SK-N-SH (cell line): Measurements from ENCODE around the gene PRKG1. TPM values are rescaled to one million over a fixed set of nuclear protein-coding genes. Genes with fewer than 3 reads are reported as not detected.

Experiments
- CTCF ChIA-PET: fragments of 300-600, 350-600 bp; formaldehyde crosslinking; extraction: SDS; loops from one replicate; lab custom pipeline; 2021; lab: Yijun Ruan, JAX
- POLR2A ChIA-PET: fragments of 350-600 bp; sonication (Branson Sonifier 250); formaldehyde crosslinking; extraction: SDS; loops from one replicate; lab custom pipeline; 2020; ENCODE audit warnings: antibody characterized with exemption, inconsistent platforms; lab: Yijun Ruan, JAX
- DNase-seq: peaks from one replicate; pipeline ENCODE4 v3.0.0; 2012
- H2AFZ ChIP-seq: fragments of 200-600 bp; sonication (generic); 2 replicates; pipeline ENCODE4 v1.8.1; 2016; ENCODE audit warnings: antibody characterized with exemption, mild to moderate bottlenecking, low read depth
- H3F3A ChIP-seq: fragments of 200-600 bp; sonication (generic); replicated peaks from 2 replicates; pipeline ENCODE3; 2016; ENCODE audit warnings: antibody characterized with exemption, mild to moderate bottlenecking; ENCODE audit not compliant: insufficient read depth
- H3K27ac ChIP-seq, 2 experiments: fragments of 200-500 bp in 1 of 2; fragments of 200-600 bp in 1 of 2; sonication (Bioruptor generic) in 1 of 2; sonication (generic), shearing (Covaris generic) in 1 of 2; 2 replicates each; pipeline versions ENCODE4 v1.5.1 to v1.6.1; 2014 to 2016; ENCODE audit warnings: low read depth in 2 of 2, inconsistent platforms in 1 of 2, low read length in 1 of 2, mild to moderate bottlenecking in 1 of 2, mixed read lengths in 1 of 2
- H3K27me3 ChIP-seq: fragments of 200-600 bp; sonication (generic), shearing (Covaris generic); 2 replicates; pipeline ENCODE4 v1.6.1; 2016; ENCODE audit warnings: mixed run types; ENCODE audit not compliant: insufficient read depth
- H3K36me3 ChIP-seq, 2 experiments: fragments of 200-500 bp in 1 of 2; fragments of 200-600 bp in 1 of 2; sonication (Bioruptor generic) in 1 of 2; sonication (generic) in 1 of 2; replicated peaks in 1 of 2; 2 replicates each; pipeline versions ENCODE3 to v1.5.1; 2014 to 2016; ENCODE audit warnings: low read length in 1 of 2, mild to moderate bottlenecking in 1 of 2; ENCODE audit not compliant: insufficient read depth in 2 of 2, control insufficient read depth in 1 of 2
- H3K4me1 ChIP-seq, 2 experiments: fragments of 200-500 bp in 1 of 2; fragments of 200-600 bp in 1 of 2; sonication (Bioruptor generic) in 1 of 2; sonication (generic), shearing (Covaris generic) in 1 of 2; 2 replicates each; pipeline versions ENCODE4 v1.5.1 to v1.6.1; 2014 to 2016; ENCODE audit warnings: low read depth in 1 of 2, low read length in 1 of 2, mixed run types in 1 of 2; ENCODE audit not compliant: insufficient read depth in 2 of 2, control insufficient read depth in 1 of 2
- H3K4me2 ChIP-seq: fragments of 200-600 bp; sonication (generic), shearing (Covaris generic); 2 replicates; pipeline ENCODE4 v1.6.1; 2017; ENCODE audit warnings: mixed run types
- H3K4me3 ChIP-seq, 2 experiments: fragments of 200-500 bp in 1 of 2; fragments of 200-600 bp in 1 of 2; sonication (Bioruptor generic) in 1 of 2; sonication (generic), shearing (Covaris generic) in 1 of 2; 2 replicates each; pipeline versions ENCODE4 v1.5.1 to v1.8.1; 2014 to 2016; ENCODE audit warnings: low read depth in 2 of 2, inconsistent platforms in 1 of 2, low read length in 1 of 2, mild to moderate bottlenecking in 1 of 2, mixed read lengths in 1 of 2, moderate library complexity in 1 of 2
- H3K79me2 ChIP-seq: fragments of 200-600 bp; sonication (generic); 2 replicates; pipeline ENCODE4 v1.8.1; 2017; ENCODE audit warnings: mild to moderate bottlenecking; ENCODE audit not compliant: insufficient read depth
- H3K9ac ChIP-seq: fragments of 200-600 bp; sonication (generic); 2 replicates; pipeline ENCODE4 v1.6.1; 2017; ENCODE audit warnings: mixed run types
- H3K9me2 ChIP-seq: fragments of 200-600 bp; sonication (generic); 2 replicates; pipeline ENCODE4 v1.6.1; 2017; ENCODE audit warnings: mixed run types
- H3K9me3 ChIP-seq: fragments of 200-600 bp; sonication (generic); 2 replicates; pipeline ENCODE4 v1.6.1; 2017; ENCODE audit warnings: mixed run types, mild to moderate bottlenecking, moderate library complexity
- H4K20me1 ChIP-seq: fragments of 200-600 bp; sonication (generic); 2 replicates; pipeline ENCODE4 v1.6.1; 2017; ENCODE audit warnings: mild to moderate bottlenecking, mixed run types; ENCODE audit not compliant: insufficient read depth
- ELF1 ChIP-seq: IDR thresholded peaks from 2 replicates; pipeline ENCODE4 v1.4.0; 2012
- EZH2phosphoT487 ChIP-seq: fragments of 200-600 bp; sonication (generic); IDR thresholded peaks from 2 replicates; pipeline ENCODE4 v1.6.1; 2017; ENCODE audit warnings: low read depth, mixed run types, mild to moderate bottlenecking, antibody characterized with exemption, moderate library complexity, borderline replicate concordance
- FOXJ3 ChIP-seq: sonication (generic); formaldehyde crosslinking; IDR thresholded peaks from 2 replicates; pipeline ENCODE4 v1.5.1; 2020; ENCODE audit warnings: mild to moderate bottlenecking, missing genetic modification reagents
- IRF3 ChIP-seq: fragments of 150-350 bp; IDR thresholded peaks from 2 replicates; pipeline ENCODE4 v1.6.1; 2016; ENCODE audit warnings: mild to moderate bottlenecking, low read depth, low read length
- JUND ChIP-seq: IDR thresholded peaks from 2 replicates; pipeline ENCODE4 v1.4.0; 2012
- NFIC ChIP-seq: IDR thresholded peaks from 2 replicates; pipeline ENCODE4 v1.4.0; 2012; ENCODE audit warnings: borderline replicate concordance
- NRF1 ChIP-seq: IDR thresholded peaks from 2 replicates; pipeline ENCODE4 v1.6.1; 2012; ENCODE audit warnings: low read depth, mild to moderate bottlenecking, low read length
- TAF1 ChIP-seq: IDR thresholded peaks from 2 replicates; pipeline ENCODE4 v1.6.1; 2012; ENCODE audit warnings: low read depth, mild to moderate bottlenecking, low read length, moderate library complexity, borderline replicate concordance
- TCF12 ChIP-seq: IDR thresholded peaks from 2 replicates; pipeline ENCODE4 v1.4.0; 2012
- USF1 ChIP-seq: IDR thresholded peaks from 2 replicates; pipeline ENCODE4 v1.4.0; 2012; ENCODE audit warnings: low read depth, borderline replicate concordance
- YY1 ChIP-seq: IDR thresholded peaks from 2 replicates; pipeline ENCODE4 v1.4.0; 2012; ENCODE audit warnings: low read depth, mild to moderate bottlenecking
- whole genome bisulfite sequencing: methylation state at CpG from one replicate; pipeline ENCODE4 v1.1.6; 2017; ENCODE audit warnings: low lambda C conversion rate; 5-methylcytosine and 5-hydroxymethylcytosine counted together
- polyA plus RNA-seq, 3 experiments: library from polyadenylated mRNA; depleted of rRNA; stranded (reverse); fragments of >200 nt; gene quantifications; 2 replicates each; pipeline ENCODE4 v1.2.3, GENCODE V29; 2012
- TF ChIP-seq, protein P1 (sequence below): IDR thresholded peaks from 2 replicates; pipeline ENCODE4 v1.6.1; 2012; ENCODE audit warnings: mild to moderate bottlenecking, low read depth, low read length, moderate library complexity
- TF ChIP-seq, protein P2 (sequence below): IDR thresholded peaks from 2 replicates; pipeline ENCODE4 v1.4.0; 2012; ENCODE audit warnings: low read depth
- TF ChIP-seq, protein P3 (sequence below): fragments of 200-600 bp; sonication (generic); IDR thresholded peaks from 2 replicates; pipeline ENCODE4 v1.6.1; 2017; ENCODE audit warnings: antibody characterized with exemption, mild to moderate bottlenecking, moderate library complexity

PRKG1 gene
- polyA plus RNA-seq, 1 of the 3 experiments (the other 2 are of a cell fraction): 4.1 TPM

DNA sequence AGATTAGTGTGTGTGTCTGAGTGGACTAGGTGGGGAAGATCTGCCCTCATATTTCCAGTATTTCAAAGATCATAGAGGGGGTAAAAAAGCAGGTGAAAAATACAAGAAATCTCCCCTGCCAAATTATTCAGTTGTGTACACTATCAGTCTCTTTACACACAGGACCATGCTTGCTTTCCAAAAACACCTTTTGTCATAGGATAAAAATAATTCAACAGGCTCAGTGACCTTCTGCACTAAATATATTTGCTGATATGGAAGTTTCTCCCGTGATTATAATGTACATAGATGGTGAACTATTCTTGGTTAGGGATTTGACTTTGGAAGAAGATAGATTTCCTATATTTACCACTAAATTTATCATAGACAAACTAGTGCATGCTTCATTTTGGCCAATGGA, 649.8 kb downstream of the PRKG1 start (continued):
- TF ChIP-seq, protein P1, sequence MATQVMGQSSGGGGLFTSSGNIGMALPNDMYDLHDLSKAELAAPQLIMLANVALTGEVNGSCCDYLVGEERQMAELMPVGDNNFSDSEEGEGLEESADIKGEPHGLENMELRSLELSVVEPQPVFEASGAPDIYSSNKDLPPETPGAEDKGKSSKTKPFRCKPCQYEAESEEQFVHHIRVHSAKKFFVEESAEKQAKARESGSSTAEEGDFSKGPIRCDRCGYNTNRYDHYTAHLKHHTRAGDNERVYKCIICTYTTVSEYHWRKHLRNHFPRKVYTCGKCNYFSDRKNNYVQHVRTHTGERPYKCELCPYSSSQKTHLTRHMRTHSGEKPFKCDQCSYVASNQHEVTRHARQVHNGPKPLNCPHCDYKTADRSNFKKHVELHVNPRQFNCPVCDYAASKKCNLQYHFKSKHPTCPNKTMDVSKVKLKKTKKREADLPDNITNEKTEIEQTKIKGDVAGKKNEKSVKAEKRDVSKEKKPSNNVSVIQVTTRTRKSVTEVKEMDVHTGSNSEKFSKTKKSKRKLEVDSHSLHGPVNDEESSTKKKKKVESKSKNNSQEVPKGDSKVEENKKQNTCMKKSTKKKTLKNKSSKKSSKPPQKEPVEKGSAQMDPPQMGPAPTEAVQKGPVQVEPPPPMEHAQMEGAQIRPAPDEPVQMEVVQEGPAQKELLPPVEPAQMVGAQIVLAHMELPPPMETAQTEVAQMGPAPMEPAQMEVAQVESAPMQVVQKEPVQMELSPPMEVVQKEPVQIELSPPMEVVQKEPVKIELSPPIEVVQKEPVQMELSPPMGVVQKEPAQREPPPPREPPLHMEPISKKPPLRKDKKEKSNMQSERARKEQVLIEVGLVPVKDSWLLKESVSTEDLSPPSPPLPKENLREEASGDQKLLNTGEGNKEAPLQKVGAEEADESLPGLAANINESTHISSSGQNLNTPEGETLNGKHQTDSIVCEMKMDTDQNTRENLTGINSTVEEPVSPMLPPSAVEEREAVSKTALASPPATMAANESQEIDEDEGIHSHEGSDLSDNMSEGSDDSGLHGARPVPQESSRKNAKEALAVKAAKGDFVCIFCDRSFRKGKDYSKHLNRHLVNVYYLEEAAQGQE: no peak

- H3K9ac ChIP-seq: no peak overlapping the region
- DNase-seq: no peak
- no peak overlapping the region for H2AFZ ChIP-seq
- H4K20me1 ChIP-seq: no peaks in the 10 kb centered on the region
- no peak overlapping the region for H3K4me2 ChIP-seq
- no peak overlapping the region for H3K27ac ChIP-seq
- no peaks in the 10 kb centered on the region for H3K9me3 ChIP-seq
- H3K27me3 ChIP-seq: no peaks in the 10 kb centered on the region
- no peak for TF ChIP-seq NRF1
- no peak for TF ChIP-seq TAF1
- no peak for TF ChIP-seq NFIC
- no peak for TF ChIP-seq TCF12
- TF ChIP-seq EZH2phosphoT487: no peak
- no peak for TF ChIP-seq FOXJ3 (CRISPR knock-in tag)
- TF ChIP-seq, protein P1: no peak
- TF ChIP-seq, protein P2, sequence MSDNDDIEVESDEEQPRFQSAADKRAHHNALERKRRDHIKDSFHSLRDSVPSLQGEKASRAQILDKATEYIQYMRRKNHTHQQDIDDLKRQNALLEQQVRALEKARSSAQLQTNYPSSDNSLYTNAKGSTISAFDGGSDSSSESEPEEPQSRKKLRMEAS: no peak
- TF ChIP-seq, protein P3, sequence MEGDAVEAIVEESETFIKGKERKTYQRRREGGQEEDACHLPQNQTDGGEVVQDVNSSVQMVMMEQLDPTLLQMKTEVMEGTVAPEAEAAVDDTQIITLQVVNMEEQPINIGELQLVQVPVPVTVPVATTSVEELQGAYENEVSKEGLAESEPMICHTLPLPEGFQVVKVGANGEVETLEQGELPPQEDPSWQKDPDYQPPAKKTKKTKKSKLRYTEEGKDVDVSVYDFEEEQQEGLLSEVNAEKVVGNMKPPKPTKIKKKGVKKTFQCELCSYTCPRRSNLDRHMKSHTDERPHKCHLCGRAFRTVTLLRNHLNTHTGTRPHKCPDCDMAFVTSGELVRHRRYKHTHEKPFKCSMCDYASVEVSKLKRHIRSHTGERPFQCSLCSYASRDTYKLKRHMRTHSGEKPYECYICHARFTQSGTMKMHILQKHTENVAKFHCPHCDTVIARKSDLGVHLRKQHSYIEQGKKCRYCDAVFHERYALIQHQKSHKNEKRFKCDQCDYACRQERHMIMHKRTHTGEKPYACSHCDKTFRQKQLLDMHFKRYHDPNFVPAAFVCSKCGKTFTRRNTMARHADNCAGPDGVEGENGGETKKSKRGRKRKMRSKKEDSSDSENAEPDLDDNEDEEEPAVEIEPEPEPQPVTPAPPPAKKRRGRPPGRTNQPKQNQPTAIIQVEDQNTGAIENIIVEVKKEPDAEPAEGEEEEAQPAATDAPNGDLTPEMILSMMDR: no peak
- TF ChIP-seq IRF3: no peak
- TF ChIP-seq USF1: no peak
- no peak for TF ChIP-seq ELF1
- no peak for TF ChIP-seq JUND
- no peak for TF ChIP-seq YY1
- TF ChIP-seq, all 33 proteins: peak for 0
- Histone ChIP-seq H3K36me3 (no peaks in the 10 kb centered on the region), H3K9me2 (no peaks in the 10 kb centered on the region), H3K4me3 (no peak overlapping the region), H3K4me1 (no peaks in the 10 kb centered on the region), H3F3A (no peaks in the 10 kb centered on the region), H3K79me2 (no peaks in the 10 kb centered on the region)
- POLR2A ChIA-PET: no interaction called here
- 88% methylated on average over 7 of the region's 7 CpGs for WGBS
- CTCF ChIA-PET: interaction anchor here (1.1 kb wide), 1 partner anchor 230 kb away, joined by 3 read pairs; no protein-coding TSS in a partner anchor
Measured at GRCh38 chr10:51729822-51730555, 655.7 kb downstream of the PRKG1 start.
